Right forelimb (tissue), 1 donor: ENCODE measurements around the gene BUB1B.

Experiments
- DNase-seq: peaks from one replicate; pipeline ENCODE4 v3.0.0-alpha.2; 2018

BUB1B gene

DNA sequence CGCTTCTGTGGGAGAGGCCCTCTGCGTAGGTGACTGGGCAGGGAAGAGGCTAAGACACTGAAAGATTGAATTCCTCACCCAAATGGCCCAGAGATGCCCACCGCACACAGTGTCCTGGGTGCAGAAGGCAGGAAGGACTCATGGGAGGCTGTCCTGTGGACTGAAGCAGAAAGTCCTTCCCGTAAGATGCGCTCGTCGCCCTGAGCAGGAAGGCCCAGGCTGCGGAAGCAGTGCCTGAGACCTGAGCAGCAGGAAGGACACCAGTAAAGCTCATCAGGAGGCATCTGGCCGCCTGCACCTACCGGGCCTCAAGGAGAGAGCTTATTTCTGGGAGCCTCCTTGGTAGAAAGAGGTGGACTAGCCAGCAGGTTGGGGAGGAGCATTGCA, 81.3 kb downstream of the BUB1B start:
- no peak for DNase-seq

DNA sequence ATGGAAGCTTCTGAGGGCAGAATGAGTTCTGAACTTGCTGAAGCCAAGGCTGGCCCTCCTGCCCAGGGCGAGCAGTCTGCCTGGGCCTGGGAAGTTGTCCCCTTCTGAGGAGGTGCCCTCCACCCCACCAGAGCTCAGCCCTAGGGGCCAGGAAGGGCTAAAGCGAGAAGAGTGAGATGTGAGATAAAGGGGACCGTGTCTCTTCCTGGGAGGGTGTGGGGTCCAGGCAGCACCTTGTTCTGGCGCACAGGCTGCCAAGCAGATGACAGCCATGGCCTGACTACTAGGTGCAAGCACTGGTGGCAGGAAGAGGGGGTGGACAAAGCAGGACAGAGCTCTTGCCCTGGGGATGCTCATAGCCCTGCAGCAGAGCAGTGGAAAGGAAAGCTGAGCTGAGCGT, 81.7 kb downstream of the BUB1B start:
- no peak for DNase-seq

DNA sequence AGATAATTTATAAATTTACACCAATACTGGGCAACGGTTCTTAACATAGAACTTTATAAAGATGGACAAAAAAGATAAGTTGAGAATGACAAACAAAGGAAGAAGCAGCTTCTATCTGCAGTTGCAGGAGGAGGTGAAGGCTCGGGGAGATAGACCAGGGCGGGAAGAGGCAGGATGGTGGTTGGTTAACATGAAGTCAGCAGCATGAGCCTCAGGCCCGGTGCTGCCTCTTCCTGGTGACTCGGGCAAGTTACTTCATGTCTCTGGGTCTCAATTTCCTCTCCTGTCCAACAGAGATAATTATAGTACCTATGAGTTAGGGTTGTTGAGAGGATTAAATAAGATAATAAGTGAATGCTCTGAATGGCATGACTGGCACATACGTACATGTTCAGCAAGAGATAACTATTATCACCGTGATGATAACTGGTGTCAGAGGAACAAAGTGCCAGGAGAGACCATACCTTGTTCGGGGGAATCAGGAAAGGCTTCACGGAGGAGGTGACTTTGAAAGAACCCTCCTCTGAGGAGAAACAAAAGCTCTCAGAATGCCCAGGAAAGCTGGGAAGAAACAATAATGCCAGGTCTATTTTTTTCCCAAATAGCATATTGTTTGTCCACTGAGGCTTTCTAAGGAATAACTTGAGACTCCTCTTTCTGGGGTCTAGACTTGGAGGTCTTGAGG, 82.4 kb downstream of the BUB1B start:
- DNase-seq: no peak

DNA sequence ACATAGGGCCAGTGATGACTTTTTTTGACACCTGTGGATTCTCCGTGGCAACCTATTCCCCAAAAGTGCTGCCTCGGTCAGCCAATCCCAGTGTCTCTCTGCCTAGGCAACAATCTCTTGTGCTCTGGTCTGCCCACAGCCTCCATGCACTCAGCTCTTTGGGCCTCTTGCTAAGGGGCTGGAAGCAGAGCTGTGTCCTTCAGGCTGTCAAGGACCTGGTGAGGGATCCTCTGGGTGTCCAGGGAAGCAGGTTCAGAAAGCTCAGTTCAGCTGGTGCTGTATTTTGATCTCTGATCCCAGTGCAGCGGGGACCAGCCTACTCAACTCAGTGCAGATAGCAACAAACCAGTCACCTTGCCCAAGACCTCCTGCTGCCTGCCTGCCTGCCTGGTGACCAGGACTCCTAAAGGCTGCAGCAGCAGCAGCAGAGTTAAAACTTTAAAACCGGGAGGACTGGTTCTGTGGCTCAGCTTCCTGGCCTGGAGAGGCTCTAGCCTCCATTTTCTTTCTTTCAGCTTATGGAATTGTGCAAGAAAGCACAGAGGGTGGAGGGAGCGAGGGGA, 84.2 kb downstream of the BUB1B start:
- peak; percentile 24 for DNase-seq

DNA sequence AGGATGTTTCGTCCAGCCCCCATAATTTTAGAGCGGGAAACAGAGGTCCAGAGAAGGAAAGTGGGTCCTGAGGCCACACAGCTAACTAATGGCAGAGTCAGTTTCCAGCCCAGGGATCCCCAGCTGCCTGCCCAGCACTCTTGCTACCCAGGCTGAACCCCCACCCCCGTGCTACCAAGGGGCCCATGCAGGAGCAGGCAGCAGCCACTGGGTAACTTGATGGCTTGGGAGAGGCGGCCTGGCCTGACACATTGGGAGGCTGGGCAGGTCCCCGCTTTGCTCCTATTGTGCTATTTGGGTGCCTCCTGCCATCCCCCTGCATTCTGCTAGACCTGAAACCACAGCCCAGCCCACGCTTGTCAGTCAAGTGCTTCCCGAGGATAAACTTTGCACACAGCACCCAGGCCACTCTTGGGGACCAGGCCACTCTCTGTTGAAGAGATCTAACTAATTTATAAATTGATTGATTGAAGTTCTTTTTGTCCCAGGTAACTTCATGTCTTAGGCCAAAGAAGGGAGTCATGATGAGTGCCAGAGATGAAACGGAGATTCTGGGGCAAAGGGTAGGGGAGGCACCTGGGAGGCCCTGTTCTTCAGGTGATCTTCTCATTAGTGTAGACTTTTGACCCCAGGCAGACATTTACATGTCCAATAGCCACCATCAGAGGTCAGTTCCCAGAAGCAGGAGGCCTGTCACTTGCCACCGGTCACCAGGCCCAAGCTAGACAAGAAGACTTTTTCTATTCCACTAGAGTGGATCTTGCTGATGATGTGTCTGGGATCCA, 85.0 kb downstream of the BUB1B start:
- peak; percentile 26 for DNase-seq

DNA sequence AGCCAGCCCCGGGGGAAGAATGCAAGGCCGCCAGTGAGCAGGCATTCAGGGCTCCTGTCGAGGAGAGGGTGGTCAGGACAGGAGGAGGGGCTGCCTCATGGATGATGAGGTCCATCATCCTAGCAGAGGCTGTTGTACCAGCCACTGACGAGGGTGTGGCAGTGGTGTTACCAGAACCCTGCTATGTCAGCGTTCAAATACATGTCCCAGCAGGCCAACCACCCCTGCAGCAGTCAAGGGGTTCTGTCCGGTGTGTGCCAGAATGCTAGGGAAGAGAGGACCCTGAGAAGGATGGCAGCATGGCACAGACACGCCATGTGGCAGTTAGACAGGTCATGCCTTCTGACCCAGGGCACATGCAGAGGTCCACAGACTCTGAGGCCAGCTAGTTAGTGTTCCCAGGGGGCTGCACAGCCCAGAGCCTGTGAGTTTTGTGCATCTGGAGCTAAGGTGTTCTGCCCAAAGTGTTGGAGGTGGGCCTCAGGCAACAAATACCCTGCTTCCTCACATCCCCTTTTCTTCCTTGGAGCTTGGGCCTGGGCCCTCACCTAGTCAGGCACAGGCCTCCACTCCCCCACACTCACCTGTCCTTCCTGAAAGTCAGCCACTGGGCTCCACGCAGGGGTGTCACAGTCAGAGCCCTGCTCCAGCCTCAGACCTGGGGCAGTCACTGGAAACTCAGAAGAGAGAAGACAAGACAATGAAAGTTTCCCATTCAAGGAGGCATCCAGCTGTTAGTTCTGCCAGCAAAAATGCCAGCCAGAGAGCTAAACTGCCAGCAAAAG, 85.8 kb downstream of the BUB1B start:
- DNase-seq: peak; percentile 23

DNA sequence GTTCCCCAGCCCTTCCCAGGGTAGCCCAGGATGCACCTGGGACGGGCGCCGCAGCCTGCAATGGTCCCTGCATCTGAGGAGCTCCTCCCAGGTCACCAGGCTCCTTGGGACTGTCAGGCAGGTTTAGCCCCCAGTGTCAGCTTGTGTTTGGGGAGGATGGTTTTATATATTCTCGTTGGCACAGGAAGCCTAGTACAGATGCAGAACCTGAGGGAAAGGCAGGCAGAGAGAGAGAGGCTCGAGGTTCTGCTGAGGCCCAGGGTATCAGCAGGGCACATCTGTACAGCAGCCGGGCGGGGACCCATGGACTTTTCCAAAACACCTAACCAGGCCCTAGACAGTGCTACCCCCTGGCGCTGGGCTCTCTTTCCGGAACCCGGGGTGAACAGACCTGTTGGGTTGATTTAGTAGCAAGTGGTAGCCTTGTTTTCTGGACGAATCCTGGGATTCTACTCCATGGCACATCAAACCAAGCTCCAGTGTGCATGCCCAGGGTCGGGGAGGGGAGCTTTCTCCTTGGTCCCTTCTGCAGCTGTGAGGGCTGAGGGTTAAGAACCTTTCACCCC, 86.6 kb downstream of the BUB1B start:
- DNase-seq: peak; percentile 24

DNA sequence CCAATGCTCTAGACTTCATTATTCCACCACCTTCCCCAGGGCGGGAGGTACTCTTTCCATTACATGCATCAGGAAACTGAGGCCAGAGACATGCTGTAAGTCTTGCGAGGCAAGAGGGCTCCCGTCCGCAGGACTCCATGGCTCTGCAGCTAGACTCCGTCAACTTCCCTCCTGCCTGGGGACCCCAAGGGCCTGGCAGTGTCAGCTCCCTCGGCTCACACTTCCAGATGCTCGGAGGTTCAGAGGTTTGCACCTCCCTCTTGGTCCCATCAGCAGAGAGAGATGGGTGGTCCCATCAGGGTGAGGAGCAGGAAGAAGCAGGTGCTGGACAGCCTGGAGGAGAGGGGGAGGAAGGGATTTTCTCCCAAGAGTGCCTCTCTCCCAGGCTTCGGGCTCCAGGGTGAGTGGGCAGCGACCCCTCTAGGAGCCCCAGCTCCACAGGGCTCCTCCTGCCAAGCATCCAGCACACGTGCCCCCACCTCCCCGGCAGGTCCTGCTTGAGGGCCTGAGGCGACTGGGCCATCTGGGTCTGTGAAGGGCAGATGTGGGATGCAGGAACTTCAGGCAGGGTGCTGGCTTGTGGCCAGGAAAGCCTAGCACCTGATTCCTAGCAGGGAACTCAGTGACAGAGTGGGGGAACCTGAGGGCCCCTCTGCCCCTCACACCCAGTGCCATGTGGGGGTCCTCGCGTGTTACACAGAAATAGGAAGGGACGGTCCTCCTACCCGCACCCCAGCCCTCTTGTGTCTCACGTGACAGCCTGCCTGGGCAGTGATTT, 87.3 kb downstream of the BUB1B start:
- DNase-seq: peak; percentile 27

DNA sequence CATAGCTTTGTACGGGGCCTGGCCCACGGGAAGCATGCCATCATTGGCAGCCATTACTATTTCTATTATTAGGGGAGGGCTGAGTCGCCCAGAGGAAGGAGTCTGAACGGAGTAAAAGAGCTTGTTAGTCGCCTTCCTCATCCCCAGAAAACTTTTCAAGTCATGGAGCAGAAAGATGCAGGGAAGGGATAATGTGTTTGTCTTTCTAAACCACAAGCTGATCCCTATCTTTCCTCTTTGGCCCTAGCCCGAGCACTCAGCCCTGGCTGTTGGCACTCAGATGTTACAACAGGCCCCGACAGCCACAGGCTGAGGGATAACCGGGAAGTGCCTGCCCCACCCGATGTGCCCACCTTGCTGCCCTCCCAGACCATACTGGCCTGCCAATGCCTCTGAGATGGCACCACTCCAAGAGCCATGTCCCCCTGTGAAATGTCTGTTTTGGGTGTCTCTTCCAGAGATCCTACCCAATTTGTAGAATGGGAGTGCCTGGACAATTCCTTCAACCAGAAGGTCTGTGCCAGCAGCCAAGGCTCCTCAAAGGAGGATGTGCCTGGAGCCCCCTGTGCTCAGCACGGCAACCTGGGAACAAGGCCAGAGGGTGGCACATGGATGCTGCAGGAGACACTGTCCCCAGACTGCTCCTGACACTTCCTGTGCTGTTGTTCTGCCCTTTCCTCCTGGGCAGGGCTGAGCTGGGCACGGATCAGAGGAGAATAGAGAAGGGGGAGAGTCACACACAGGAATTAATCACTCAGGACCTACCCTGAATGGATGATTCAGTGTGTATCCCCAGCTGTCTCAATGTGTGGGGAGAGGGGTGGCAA, 88.8 kb downstream of the BUB1B start:
- DNase-seq: peak; percentile 35

DNA sequence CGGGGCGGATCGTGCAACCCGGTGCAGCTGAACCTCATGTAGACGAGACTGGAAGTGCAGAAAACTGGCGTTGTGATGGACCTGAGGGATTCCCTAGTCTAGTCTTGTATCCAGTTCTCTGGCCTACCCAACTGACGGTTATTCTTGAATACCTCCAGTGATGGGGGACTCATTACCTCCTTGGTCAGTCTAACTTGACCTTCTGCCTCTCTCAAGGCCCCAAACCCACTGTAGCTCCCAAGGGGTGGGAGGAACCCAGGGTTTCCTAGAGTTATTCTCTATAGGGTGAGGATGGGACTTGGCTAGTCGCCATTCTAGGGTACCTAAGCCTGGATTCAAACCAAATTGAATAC, 89.4 kb downstream of the BUB1B start:
- peak; percentile 10 for DNase-seq

DNA sequence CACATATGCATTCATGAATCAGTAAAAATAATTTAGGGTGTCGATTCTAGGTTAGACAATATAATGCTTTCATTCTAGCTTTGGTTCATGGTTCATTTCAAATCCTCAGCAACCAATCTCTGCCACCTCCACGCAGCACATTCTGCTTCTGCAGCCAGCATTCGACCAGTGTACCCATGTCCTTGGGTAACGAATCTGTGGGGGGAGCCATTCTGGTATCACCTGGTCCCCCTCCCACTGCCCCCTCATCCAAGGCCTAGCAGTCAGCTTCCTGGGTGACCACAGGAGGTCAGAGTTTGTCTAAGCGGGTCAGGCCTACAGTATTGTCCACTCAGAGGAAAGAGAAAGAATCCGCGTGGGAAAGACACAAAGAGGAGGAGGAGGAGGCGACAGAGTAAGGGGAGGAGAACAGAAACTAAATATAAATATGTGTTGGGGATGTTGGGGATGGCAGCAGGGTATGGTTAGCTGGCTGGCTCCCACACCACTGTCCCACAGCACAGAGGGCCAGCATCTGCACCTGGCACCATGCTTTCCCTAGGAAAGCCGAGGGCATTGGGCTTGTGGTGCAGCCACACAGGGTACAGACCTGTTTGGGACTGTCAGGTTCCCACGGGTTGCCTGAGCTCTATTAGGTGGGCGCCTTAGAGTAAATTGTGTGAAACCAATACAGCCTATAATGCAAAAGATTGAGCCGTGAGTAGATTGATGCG, 90.1 kb downstream of the BUB1B start:
- DNase-seq: peak; percentile 20

DNA sequence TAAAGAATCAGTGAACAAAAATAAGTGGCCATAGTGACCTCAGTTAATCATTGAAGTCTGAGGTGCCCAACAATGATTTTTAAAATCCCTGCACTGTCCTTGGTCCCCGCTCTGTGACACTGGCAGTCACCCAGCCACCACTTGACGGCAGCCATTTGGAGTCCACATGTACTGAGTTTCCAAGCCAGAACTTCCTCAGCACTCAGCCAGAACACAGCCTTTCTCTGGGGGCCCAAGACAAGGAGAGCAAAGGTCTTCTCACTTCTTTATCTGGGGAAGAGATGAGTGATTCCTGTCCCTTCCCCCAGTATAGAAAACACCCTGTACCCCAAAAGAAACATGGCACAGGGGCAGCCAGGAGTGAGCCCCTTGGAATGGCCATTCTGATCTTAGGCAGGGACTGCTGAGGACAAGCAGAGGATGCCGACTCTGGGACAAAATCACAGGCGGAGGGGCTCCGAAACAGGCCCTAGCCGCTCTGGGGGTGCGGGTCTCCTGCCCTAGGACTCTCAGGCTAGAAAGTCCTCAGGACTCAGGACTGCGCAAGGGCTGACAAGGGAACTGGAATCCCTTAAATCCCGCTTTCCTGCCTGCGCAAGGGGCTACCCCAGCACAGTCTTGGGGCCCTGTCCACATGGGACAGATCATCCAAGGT, 90.7 kb downstream of the BUB1B start:
- no peak for DNase-seq

DNA sequence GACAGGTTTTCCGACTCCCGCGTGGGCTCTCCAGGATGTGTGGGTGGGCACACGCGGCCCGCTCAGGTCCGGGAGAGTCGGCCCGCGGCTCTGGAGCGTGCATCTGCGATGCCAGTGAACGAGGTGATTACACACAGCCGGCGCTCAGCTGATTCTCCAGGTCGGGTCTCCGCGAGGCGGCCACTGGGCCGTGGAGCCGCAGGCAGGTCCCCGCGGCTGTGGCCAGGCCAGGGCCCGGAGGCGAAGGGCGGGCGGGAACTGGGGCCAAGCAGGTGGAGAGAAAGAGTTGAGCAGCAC, 91.2 kb downstream of the BUB1B start:
- no peak for DNase-seq

DNA sequence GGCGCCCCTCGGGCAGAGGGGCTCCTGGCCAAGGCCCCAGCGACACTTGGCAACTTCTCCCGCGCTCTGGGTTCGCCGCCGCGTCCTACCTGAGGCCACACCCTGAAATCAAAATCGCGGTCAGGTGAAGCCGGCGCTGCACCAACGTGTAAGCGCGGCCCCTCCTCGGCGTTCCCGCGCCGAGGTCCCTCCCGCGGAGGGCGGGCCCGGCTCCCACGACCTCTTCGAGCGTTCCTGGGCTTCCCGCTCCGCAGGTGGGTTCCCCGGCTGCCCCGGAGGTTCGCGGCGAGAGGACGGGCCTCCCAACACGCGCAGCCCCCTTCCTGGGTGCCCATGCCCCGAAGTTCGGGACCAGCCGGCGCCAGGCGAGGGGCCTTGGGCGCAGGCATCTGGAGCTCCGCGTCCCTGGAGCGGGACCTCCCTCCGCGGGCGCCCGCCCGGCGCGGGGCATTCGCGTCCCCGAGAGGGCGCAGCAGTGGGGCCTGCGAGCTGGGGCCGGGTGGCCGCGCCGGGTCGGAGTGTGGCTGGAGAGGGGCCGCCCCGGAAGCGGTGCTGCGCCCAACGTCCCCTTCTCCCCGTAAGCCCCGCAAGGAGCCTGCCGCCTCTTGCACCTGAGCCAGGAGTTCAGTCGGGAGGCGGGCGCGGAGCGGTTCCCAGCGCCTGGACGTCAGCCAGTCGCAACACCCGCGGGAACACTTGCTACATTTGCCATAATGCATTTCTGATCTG, 91.7 kb downstream of the BUB1B start:
- DNase-seq: no peak

DNA sequence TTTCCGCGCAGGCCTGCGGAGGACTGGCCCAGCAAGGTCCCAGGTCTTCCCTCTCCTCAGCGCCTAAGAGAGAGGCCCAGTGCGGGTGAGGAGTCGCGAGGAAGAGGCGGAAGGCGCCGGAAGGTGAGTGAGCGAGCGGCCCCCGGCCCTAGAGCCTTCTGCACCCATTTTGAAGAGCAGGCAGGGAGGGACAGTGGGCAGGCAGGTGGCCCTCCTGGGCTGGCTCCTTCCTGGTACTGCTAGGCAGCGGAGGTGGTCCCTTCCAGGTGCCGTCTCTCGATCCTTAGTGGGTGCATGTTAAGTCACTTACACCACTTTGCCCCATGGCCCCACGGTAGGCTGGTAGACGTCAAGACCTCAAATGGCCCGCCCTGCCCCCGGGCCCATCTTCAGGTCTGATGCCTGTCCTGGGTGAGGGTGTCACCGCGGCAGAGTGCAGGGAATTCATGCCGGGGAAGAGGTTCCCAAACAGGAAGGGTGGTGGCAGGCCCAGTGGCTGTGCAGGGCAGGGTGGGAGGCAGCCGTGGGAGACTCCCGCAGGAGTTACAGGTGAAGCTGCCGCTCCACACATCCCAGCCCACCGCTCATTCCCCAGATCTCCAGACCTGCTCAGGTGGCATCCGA, 92.4 kb downstream of the BUB1B start:
- no peak for DNase-seq

DNA sequence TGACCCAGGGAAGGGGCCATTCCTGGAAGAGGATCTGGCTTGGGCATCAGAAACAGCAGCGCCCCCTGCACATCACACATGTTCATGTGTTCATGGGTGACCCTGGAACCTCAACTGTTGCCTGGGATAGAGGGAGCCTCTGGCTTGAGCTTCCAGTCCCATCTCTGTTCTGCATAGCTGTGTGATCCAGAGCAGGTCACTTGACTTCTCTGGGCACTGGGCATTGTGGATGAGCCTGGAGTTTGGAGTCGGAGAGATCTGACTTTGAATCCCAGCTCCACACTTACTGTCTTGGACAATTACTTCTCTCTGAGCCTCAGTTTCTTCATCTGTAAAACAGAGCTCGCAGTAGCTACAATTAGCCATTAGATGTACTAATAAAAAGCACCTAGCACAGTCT, 93.6 kb downstream of the BUB1B start:
- no peak for DNase-seq

DNA sequence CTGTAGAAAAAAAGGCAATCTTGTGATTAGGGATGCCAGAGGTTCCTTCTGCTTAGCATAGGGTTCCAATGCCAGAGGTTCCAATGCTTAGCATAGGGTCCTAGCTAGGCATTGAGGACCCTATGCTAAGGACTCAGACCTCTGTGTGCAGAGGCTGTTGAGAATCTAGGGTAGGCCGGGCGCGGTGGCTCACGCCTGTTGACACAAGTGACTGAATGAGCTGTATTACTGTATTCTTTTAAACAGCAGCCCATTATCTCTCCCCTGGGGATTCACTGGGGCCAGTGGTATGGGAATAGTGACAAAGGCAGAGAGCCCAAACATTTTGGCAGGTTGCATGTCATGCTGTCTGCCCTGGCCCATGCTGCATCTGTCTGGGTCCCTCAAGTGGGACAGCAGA, 94.2 kb downstream of the BUB1B start:
- no peak for DNase-seq

DNA sequence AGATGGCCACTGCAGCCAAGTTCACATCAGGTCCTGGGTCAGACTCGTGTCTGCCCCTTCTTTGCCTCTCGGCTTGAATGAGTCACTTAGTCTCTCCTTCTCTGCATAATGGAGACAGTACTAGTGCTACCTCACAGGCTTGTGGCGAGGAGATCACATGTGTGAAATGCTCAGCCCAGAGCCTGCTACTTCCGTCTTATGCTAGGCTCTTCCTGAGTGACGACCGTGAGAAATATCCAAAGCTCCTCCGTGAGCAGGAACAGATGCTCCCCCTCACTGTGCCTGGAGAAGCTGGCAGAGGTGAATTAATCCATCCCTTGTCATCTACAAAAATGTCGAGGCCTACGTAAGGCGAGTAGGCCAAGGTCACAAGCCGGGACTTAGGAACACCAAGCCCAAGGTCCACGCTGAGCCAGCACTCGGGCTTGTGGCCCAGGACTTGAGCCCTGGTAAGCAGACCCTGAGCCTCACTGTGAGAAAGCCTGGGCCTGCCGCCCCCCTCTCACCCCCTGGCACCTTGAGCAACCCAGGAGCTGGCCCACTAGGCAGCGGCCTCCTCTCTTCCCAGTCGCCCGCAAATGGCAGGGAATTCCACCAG, 95.9 kb downstream of the BUB1B start:
- DNase-seq: no peak
